Measurements from ENCODE around the gene NCKIPSD. TPM values are rescaled to one million over a fixed set of nuclear protein-coding genes. Genes with fewer than 3 reads are reported as not detected.

NCKIPSD gene
- total RNA-seq, 6 experiments from 2014 or later, result 20.5 to 27.3 (median 23.0) TPM

GRCh38 chr3:48647714-48648113, 38.0 kb downstream of the NCKIPSD start:
- Mint-ChIP-seq H3K4me3 (no peak overlapping the region), H3K9me3 (no peaks in the 10 kb centered on the region), H3K36me3 (ENCODE audit: low read depth) (no peaks in the 10 kb centered on the region), H3K4me1 (ENCODE audit: low read depth) (no peaks in the 10 kb centered on the region), H3K27ac (no peak overlapping the region), H3K27me3 (ENCODE audit: insufficient read depth) (peaks cover 8% of the 10 kb centered on the region)
- DNase-seq, result no peak
- TF ChIP-seq CTCF (IDR thresholded peaks at IDR 0.05), result no peak

GRCh38 chr3:48644898-48645760, 40.6 kb downstream of the NCKIPSD start:
- H3K4me1 Mint-ChIP-seq (ENCODE audit: low read depth), result no peaks in the 10 kb centered on the region
- no peak for DNase-seq

GRCh38 chr3:48642605-48643004, 43.1 kb downstream of the NCKIPSD start:
- DNase-seq, result no peak
- H3K4me1 Mint-ChIP-seq (ENCODE audit: low read depth), result no peaks in the 10 kb centered on the region
- H3K9me3 Mint-ChIP-seq, result no peaks in the 10 kb centered on the region
- peaks cover 8% of the 10 kb centered on the region for H3K27me3 Mint-ChIP-seq (ENCODE audit: insufficient read depth)
- H3K4me3 Mint-ChIP-seq, result no peak overlapping the region
- no peak overlapping the region for H3K27ac Mint-ChIP-seq
- TF ChIP-seq CTCF (IDR thresholded peaks at IDR 0.05), result no peak
- H3K36me3 Mint-ChIP-seq (ENCODE audit: low read depth), result no peaks in the 10 kb centered on the region

More at GRCh38 chr3:48644898-48645760, 40.6 kb downstream of the NCKIPSD start:
- H3K27me3 Mint-ChIP-seq (ENCODE audit: insufficient read depth), result peaks cover 8% of the 10 kb centered on the region
- no peak overlapping the region for H3K4me3 Mint-ChIP-seq
- H3K27ac Mint-ChIP-seq, result no peak overlapping the region
- no peaks in the 10 kb centered on the region for H3K36me3 Mint-ChIP-seq (ENCODE audit: low read depth)
- H3K9me3 Mint-ChIP-seq, result no peaks in the 10 kb centered on the region
- no peak for TF ChIP-seq CTCF (IDR thresholded peaks at IDR 0.05)

- Mint-ChIP-seq H3K4me3 (no peak overlapping the region), H3K36me3 (ENCODE audit: low read depth) (no peaks in the 10 kb centered on the region), H3K9me3 (no peaks in the 10 kb centered on the region), H3K27ac (no peak overlapping the region), H3K4me1 (ENCODE audit: low read depth) (peaks cover 11% of the 10 kb centered on the region), H3K27me3 (ENCODE audit: insufficient read depth) (peaks cover 8% of the 10 kb centered on the region)
- TF ChIP-seq CTCF (IDR thresholded peaks at IDR 0.05), result no peak
- no peak for DNase-seq
These were observed 44.3 kb downstream of the NCKIPSD start for GRCh38 chr3:48641396-48641795.

- no peak for TF ChIP-seq CTCF (IDR thresholded peaks at IDR 0.05)
- Mint-ChIP-seq H3K4me1 (ENCODE audit: low read depth) (peaks cover 17% of the 10 kb centered on the region), H3K9me3 (no peaks in the 10 kb centered on the region)
These were observed 45.6 kb downstream of the NCKIPSD start for GRCh38 chr3:48639944-48640606.

More at GRCh38 chr3:48639944-48640606, 45.6 kb downstream of the NCKIPSD start:
- Mint-ChIP-seq H3K27me3 (ENCODE audit: insufficient read depth) (peaks cover 8% of the 10 kb centered on the region), H3K4me3 (no peak overlapping the region), H3K36me3 (ENCODE audit: low read depth) (no peaks in the 10 kb centered on the region), H3K27ac (no peak overlapping the region)
- no peak for DNase-seq

Data from HFFc6 (cell line).